ENCODE data around the gene MME.

DNA sequence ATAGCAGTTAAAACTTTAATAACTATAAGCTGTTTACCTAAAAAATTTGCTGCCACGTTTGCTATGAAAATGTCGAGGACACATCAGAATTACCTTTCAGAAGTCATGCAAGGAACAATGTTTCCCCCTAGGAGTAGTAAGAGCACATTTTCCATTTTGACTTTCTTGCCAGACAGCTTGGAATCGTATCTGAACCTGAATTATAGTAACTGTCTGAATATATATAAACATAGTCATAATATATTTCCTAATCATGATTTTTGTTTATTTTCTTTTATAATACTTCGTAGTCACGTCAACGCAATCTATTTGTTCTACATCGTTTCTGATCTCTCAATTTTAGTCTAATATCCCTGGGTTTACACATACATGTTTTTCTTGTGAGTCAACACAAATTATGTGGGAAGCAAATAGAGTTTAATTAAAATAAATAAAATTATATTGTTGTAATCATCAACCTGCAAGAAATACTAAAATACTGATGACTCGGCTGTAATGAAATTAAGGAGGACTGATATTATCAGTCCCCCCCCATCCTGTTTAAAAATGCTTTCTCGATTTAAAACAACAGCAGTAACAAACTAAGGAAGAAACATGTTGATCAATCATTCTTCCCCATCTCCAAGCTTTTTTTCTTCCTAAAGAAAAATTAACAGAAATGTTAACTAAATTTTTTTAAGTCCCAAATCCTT is 78.4 kb downstream of the MME start:
- TF ChIP-seq, protein P1, sequence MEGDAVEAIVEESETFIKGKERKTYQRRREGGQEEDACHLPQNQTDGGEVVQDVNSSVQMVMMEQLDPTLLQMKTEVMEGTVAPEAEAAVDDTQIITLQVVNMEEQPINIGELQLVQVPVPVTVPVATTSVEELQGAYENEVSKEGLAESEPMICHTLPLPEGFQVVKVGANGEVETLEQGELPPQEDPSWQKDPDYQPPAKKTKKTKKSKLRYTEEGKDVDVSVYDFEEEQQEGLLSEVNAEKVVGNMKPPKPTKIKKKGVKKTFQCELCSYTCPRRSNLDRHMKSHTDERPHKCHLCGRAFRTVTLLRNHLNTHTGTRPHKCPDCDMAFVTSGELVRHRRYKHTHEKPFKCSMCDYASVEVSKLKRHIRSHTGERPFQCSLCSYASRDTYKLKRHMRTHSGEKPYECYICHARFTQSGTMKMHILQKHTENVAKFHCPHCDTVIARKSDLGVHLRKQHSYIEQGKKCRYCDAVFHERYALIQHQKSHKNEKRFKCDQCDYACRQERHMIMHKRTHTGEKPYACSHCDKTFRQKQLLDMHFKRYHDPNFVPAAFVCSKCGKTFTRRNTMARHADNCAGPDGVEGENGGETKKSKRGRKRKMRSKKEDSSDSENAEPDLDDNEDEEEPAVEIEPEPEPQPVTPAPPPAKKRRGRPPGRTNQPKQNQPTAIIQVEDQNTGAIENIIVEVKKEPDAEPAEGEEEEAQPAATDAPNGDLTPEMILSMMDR (IDR thresholded peaks at IDR 0.05): no peak
- TF ChIP-seq POLR2A (IDR thresholded peaks at IDR 0.05): no peak

All from body of pancreas (tissue), 4 donors.